KMS-11 (cell line): Measurements from ENCODE around the gene AIF1.

Source experiments
- H2AFZ ChIP-seq: fragments of 200-600 bp; sonication (generic); 2 replicates; pipeline ENCODE4 v1.6.1; 2016; ENCODE audit warnings: antibody characterized with exemption, mixed run types, low read depth
- H3K27ac ChIP-seq: fragments of 200-600 bp; sonication (generic); 2 replicates; pipeline ENCODE4 v1.6.1; 2016; ENCODE audit warnings: mild to moderate bottlenecking, mixed run types
- H3K27me3 ChIP-seq: fragments of 200-600 bp; sonication (generic); 2 replicates; pipeline ENCODE4 v1.6.1; 2017; ENCODE audit warnings: mild to moderate bottlenecking, low read depth, mixed run types, moderate library complexity; ENCODE audit not compliant: insufficient read depth
- H3K36me3 ChIP-seq: fragments of 200-600 bp; sonication (generic); 2 replicates; pipeline ENCODE4 v1.6.1; 2017; ENCODE audit warnings: mild to moderate bottlenecking, mixed run types; ENCODE audit not compliant: insufficient read depth
- H3K4me1 ChIP-seq: fragments of 200-600 bp; sonication (generic); 2 replicates; pipeline ENCODE4 v1.6.1; 2016; ENCODE audit warnings: mild to moderate bottlenecking, low read depth, mixed run types; ENCODE audit not compliant: poor library complexity, severe bottlenecking
- H3K4me2 ChIP-seq: fragments of 200-600 bp; sonication (generic); 2 replicates; pipeline ENCODE4 v1.7.0; 2016; ENCODE audit warnings: mild to moderate bottlenecking, mixed run types
- H3K4me3 ChIP-seq: fragments of 200-600 bp; sonication (generic); IDR thresholded peaks from 2 replicates; pipeline ENCODE4 v1.6.1; 2017; ENCODE audit warnings: low read depth, low read length, mixed read lengths; ENCODE audit not compliant: insufficient read depth
- H3K79me2 ChIP-seq: fragments of 200-600 bp; sonication (generic); 2 replicates; pipeline ENCODE4 v1.6.1; 2016; ENCODE audit warnings: low read depth, mixed run types; ENCODE audit not compliant: insufficient read depth
- H3K9ac ChIP-seq: fragments of 200-600 bp; sonication (generic); 2 replicates; pipeline ENCODE4 v1.6.1; 2016; ENCODE audit warnings: mild to moderate bottlenecking, mixed run types
- H4K20me1 ChIP-seq: fragments of 200-600 bp; sonication (generic); 2 replicates; pipeline ENCODE4 v1.6.1; 2016; ENCODE audit warnings: mild to moderate bottlenecking, mixed run types; ENCODE audit not compliant: insufficient read depth
- CTCF ChIP-seq: fragments of 200-600 bp; sonication (generic); conservative IDR thresholded peaks from 2 replicates; pipeline ENCODE4 v1.6.1; 2017; ENCODE audit warnings: low read depth, mild to moderate bottlenecking, antibody characterized with exemption, low read length, moderate library complexity, mixed read lengths

AIF1 gene

DNA sequence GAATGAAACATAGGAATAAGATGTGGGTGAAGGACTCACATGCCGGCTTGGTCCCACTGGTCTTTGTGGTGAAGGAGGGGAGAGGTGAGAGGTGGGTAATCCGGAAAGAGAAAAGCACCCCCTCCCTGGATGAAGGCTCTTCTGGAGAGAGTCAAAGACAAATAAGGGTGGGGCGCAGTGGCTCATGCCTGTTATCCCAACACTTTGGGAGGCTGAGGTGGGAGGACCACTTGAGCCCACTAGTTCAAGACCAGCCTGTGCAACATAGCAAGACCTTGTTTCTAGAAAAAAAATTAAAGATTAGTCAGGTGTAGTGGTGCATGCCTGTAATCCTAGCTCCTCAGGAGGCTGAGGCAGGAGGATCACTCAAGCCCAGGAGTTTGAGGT, 35.9 kb upstream of the AIF1 start:
- Histone ChIP-seq H3K27me3 (peaks cover 44% of the 10 kb centered on the region), H3K27ac (no peak overlapping the region), H3K9ac (no peak overlapping the region), H3K4me2 (no peak overlapping the region), H4K20me1 (no peaks in the 10 kb centered on the region), H3K36me3 (no peaks in the 10 kb centered on the region), H3K79me2 (no peaks in the 10 kb centered on the region), H3K4me3 (no peak overlapping the region), H3K4me1 (peaks cover 25% of the 10 kb centered on the region), H2AFZ (no peak overlapping the region)
- TF ChIP-seq CTCF: no peak

DNA sequence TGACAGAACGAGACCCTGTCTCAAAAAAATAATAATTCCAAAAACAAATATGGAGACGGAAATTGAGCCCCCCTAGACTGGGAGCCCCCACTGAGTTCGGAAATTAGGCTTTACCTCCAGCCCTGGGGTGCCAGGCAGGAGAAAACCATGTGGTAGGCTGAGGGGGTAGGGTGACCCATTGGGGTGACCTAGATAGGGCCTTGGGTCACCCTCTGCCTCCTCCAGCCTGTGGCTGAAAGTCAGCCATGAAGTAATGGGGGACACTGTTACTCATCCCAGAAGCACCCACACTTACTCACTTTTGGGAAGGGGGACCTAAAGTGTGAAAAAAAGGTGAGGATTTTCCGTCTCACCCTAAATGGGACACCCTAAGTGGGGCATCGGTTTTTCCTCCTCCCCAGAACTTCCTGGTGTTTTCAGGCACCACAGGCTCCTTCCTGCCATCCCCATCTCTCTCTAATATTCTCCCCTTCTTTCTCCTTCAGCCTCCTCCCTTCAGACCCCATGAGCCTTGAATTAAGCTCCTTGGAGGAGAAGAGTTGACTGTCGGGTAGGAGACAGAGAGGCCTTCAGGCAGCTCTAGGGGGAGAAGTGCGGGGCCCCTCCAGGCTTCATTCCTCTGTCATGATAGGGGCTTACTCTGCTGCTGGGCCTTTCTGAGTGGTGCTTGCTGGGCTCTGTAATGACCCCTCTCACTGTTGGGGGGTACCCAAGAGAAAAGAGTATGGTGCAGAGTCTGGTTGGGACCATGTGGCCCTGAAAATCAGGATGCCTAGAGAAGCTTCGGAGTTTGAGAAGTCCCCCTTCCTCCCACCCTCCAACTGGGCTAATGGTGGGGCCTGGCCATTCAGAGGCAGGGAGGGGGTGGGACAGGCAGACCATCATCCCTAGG, 35.2 kb upstream of the AIF1 start:
- H3K27me3 ChIP-seq: peaks cover 37% of the 10 kb centered on the region
- H3K4me3 ChIP-seq: no peak overlapping the region
- no peak overlapping the region for H3K4me2 ChIP-seq
- no peaks in the 10 kb centered on the region for H4K20me1 ChIP-seq
- no peak for TF ChIP-seq CTCF
- no peak overlapping the region for H2AFZ ChIP-seq
- H3K9ac ChIP-seq: no peak overlapping the region
- H3K27ac ChIP-seq: no peak overlapping the region
- peaks cover 25% of the 10 kb centered on the region for H3K4me1 ChIP-seq
- H3K79me2 ChIP-seq: no peaks in the 10 kb centered on the region
- H3K36me3 ChIP-seq: no peaks in the 10 kb centered on the region

GRCh38 chr6:31580438-31580740, 34.6 kb upstream of the AIF1 start:
- Histone ChIP-seq H3K9ac (no peak overlapping the region), H4K20me1 (no peaks in the 10 kb centered on the region), H3K27ac (no peak overlapping the region), H2AFZ (peak overlapping the region; percentile 96; the same call in 1 of the 2 replicates), H3K4me3 (no peak overlapping the region), H3K36me3 (no peaks in the 10 kb centered on the region), H3K27me3 (peaks cover 34% of the 10 kb centered on the region), H3K4me1 (peaks cover 25% of the 10 kb centered on the region), H3K79me2 (no peaks in the 10 kb centered on the region), H3K4me2 (peak overlapping the region; percentile 84; the same call in 1 of the 2 replicates)
- no peak for TF ChIP-seq CTCF

DNA sequence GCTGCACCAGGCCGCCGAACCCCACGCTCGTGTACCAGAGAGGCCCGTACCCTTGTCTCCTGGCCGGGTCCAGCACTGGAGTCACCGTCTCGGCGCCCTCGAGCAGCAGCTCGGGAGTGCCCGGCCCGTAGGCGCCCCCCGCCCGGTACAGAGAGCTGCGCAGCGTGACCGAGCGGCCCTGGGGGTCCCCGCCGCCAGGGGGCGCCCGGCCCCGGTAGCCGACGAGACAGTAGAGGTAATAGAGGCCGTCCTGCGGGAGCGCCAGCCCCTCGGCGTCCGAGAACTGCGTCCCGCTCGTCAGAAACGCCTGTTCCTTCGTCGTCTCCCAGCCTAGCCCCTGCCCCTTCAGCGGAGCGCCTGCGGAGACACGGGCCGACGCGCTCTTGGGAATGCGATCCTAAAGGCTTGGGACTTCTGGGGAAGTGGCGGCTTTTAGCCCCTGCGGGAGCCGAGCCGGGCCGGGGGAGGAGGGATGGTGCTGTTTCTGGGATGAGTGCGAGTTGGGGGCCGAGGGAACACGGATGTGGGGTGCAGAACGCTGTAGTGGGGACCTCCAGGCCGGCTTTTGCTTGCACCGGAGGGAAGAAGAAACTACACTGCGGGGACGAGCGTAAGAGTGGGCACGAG, 34.1 kb upstream of the AIF1 start:
- H3K4me2 ChIP-seq: peak overlapping the region; percentile 84
- H2AFZ ChIP-seq: peak overlapping the region; percentile 96
- H3K9ac ChIP-seq: no peak overlapping the region
- peak; percentile 87 for TF ChIP-seq CTCF
- no peak overlapping the region for H3K27ac ChIP-seq
- H3K27me3 ChIP-seq: peaks cover 34% of the 10 kb centered on the region
- H3K36me3 ChIP-seq: no peaks in the 10 kb centered on the region
- H3K4me3 ChIP-seq: no peak overlapping the region
- peaks cover 25% of the 10 kb centered on the region for H3K4me1 ChIP-seq
- no peaks in the 10 kb centered on the region for H3K79me2 ChIP-seq
- H4K20me1 ChIP-seq: no peaks in the 10 kb centered on the region
